ENCODE measurements around the gene PSAPL1.
A peak's percentile ranks its signal among the peaks of the same experiment; 100 is the strongest.

Gene PSAPL1

DNA sequence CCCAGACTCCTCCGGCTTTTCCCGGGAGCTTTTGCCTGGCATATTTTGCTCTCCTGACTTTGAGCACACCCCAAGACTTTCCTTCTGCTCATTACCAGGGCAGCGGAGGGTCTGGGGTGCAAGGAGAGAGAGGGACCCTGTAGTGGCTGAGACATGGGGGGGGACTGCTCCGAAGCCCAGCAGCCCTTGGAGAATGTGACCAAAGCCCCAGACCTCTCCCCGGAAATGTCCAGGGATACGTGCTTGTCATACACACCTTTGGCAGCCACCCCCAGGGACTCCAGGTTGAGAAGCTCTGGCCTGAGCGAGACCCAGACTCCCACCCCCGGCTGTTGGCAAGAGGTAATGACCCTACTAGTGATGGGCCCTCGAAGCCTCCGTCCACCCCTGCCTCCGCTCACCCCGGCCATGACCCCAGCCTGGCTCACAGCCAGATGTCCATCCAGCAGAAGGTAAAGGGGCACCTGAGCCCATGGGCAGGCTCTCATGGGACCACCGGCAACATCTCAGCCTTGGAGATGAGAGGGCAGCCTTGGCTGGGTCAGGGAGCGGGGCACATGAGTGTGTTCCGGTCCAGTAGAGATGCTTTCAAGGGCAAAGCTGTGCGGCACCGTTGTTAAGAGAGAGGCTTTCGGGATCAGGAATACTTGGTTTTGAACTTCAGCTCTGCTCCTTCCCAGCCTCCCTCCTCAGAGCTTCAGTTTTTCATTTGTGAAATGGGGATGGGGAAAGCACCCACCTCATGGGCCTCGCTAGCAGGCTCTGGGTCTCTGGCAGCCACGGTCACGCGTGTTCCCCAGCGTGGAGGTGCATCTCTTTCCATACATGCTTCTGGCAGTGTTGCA, 2.0 kb downstream of the PSAPL1 start:
- Histone ChIP-seq H3K27ac (no peak overlapping the region), H3K4me3 (no peak overlapping the region)
- no peak for TF ChIP-seq CTCF (IDR thresholded peaks at IDR 0.05)
- DNase-seq (ENCODE audit: low spot score), result no peak

DNA sequence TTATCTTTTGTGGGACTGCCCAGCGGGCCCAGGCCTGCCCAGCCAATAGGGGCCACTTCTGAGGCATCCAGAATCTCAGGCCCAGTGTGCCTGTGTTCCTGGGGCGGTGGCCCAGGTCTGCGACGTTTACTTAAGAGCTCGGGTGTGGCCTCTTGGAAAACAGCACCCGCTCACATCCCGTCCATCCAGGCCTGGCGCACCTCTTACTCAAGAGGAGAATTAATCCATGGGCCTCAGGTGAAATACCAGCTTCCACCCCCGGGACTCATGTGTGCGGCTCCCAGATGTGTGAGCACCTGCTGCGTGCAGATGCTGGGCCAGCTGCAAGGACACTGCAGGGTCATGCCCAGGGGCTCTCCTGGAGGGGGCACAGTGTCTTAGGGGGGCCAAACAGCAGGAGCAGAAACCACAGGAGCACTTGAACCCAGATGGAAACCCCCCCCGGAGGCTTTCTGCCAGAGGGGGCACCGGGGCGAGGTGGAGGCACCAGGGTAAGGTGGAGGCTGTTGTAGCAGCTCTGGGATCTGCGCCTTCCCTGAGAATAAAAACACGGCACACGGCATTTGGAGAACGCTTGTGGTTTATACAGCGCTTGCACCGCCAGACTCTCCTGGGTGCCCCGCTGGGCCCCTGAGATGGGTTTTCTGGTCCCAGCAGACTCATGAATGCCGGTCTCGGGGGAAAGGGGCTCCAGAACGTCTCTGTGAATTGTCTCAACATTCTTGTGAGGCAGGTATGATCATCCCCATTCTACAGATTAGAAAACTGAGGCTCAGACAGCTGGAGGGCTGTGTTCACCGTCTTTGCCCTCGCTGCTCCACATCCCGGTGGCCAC, 2.8 kb downstream of the PSAPL1 start:
- no peak for TF ChIP-seq CTCF (IDR thresholded peaks at IDR 0.05)
- H3K4me3 ChIP-seq, result no peak overlapping the region
- no peak for DNase-seq (ENCODE audit: low spot score)
- H3K27ac ChIP-seq, result no peak overlapping the region

DNA sequence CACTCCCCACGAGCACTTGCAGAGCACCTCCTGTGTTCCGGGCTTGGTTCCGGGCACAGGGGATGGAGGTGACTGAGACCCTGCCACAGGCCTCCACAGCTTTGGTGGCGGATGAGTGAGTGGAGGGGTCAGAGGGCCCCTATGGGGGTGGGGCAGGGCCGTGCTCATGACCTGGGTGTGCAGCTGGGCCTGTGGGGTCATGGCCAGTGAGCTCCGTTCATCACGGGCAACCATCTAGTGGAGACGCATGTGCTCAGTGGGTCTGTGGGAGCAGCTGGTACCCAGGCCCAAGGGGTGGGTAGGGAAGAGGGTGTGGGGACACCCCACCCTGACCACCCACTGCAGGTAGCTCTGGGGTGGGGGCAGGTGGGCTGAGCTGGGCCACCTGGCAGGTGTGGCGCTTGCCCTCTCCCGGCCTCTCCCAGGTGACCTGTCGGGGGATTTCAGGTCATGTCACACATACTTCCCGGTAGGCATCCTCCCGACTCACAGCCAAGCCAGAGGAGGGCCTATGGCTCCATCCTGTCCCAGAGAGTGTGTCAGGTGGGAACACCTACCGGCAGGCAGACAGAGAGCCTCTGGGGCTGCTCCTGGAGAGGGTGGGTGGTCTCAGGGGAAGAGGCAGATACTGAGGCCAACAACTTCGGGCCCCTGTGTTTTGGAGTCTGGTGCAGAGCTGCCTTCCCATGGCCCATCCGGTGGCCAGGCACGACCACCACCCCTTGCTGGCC, 3.6 kb downstream of the PSAPL1 start:
- Histone ChIP-seq H3K4me3 (no peak overlapping the region), H3K27ac (no peak overlapping the region)
- no peak for DNase-seq (ENCODE audit: low spot score)
- TF ChIP-seq CTCF (IDR thresholded peaks at IDR 0.05), result no peak

GRCh38 chr4:7430368-7430964, 4.3 kb downstream of the PSAPL1 start:
- DNase-seq (ENCODE audit: low spot score), result no peak
- no peak for TF ChIP-seq CTCF (IDR thresholded peaks at IDR 0.05)
- H3K4me3 ChIP-seq, result no peak overlapping the region

DNA sequence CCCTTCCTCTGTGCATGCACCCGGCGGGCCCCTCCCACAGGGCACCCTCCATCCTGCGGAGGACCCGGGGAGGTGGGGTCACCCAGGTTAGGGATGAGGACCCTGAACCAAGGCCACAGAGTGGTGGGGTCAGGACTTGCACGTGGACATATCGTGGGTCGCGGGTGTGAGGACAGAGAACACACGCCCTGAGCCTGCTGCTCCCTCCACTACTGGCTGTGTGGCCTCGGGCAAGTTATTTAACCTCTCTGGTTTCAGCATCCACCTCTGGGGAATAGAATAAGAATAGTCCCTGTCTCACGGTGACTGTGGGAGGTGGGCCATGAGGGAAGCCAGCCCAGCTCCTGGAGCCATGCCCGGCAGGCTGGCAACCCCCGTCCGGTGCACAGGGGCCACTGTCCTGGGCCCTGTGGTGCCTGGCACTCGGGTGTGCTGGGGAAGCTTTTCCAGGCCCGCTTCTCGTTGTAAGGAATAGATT, 5.1 kb downstream of the PSAPL1 start:
- peak; percentile 59 for DNase-seq (ENCODE audit: low spot score)
- no peak overlapping the region for H3K4me3 ChIP-seq
- H3K27ac ChIP-seq, result no peak overlapping the region
- no peak for TF ChIP-seq CTCF (IDR thresholded peaks at IDR 0.05)

More at GRCh38 chr4:7430368-7430964, 4.3 kb downstream of the PSAPL1 start:
- no peak overlapping the region for H3K27ac ChIP-seq

DNA sequence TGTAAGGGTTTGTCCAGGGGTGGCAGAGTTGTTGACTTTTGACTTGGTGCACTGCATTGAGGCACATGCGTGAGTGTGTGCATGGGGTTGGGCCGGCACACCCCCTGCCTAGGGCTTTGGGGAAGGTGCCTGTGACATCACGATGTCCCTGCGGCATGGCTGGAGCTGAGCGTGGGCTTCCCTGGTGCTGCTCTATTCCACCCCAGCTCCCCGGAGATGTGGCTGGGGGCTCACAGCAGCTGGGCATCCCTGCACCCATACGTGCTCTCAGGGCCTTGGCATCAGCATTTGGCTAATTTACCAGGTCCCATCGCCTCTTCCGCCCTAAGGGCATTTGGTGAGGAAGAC, 5.7 kb downstream of the PSAPL1 start:
- no peak overlapping the region for H3K27ac ChIP-seq

More for the DNA sequence above, 5.7 kb downstream of the PSAPL1 start:
- no peak for TF ChIP-seq CTCF (IDR thresholded peaks at IDR 0.05)
- H3K4me3 ChIP-seq, result no peak overlapping the region
- DNase-seq (ENCODE audit: low spot score), result peak; percentile 47
